IMR-90 (cell line): ENCODE data around the gene GRN. TPM values are rescaled to one million over a fixed set of nuclear protein-coding genes. Genes with fewer than 3 reads are reported as not detected.
A peak's percentile ranks its signal among the peaks of the same experiment; 100 is the strongest.

Experiments used
- ATAC-seq: fragments of 200-7000 bp; cut with Tn5 transposase; 2 replicates; pipeline ENCODE4 v1.9.1; 2020; ENCODE audit warnings: low read depth, mild to moderate bottlenecking, moderate library complexity
- BruUV-seq: library from RNA; stranded (reverse); fragments of 400-500 nt; replicated peaks from 2 replicates; lab custom pipeline; 2021; lab: Mats Ljungman, UMichigan
- CTCF ChIA-PET: fragments of 300-600 bp; formaldehyde crosslinking; extraction: SDS; loops from one replicate; lab custom pipeline; 2021; ENCODE audit warnings: antibody characterized with exemption; lab: Yijun Ruan, JAX
- POLR2A ChIA-PET: fragments of 300-600 bp; sonication (Branson Sonifier 250); formaldehyde crosslinking; loops from one replicate; lab custom pipeline; 2022; ENCODE audit warnings: antibody characterized with exemption; ENCODE audit not compliant: unreplicated experiment; lab: Charles Lee
- DNase-seq: peaks from one replicate; pipeline ENCODE4 v3.0.0; 2013
- H2AFZ ChIP-seq: replicated peaks from 2 replicates; pipeline ENCODE3; 2013; ENCODE audit warnings: low read length, mild to moderate bottlenecking; ENCODE audit not compliant: poor library complexity
- H2AK5ac ChIP-seq: 2 replicates; pipeline ENCODE4 v1.6.1; 2013; ENCODE audit warnings: low read depth, low read length, inconsistent platforms
- H2AK9ac ChIP-seq: replicated peaks from 2 replicates; pipeline ENCODE3; 2013; ENCODE audit warnings: mild to moderate bottlenecking, low read depth, low read length, moderate library complexity; ENCODE audit not compliant: poor library complexity
- H2BK120ac ChIP-seq: 2 replicates; pipeline ENCODE4 v1.6.1; 2013; ENCODE audit warnings: low read depth, low read length, inconsistent platforms
- H2BK15ac ChIP-seq: 3 replicates; pipeline ENCODE4 v1.6.1; 2013; ENCODE audit warnings: low read depth, low read length, inconsistent platforms
- H2BK20ac ChIP-seq: 2 replicates; pipeline ENCODE4 v1.6.1; 2013; ENCODE audit warnings: low read depth, mild to moderate bottlenecking, inconsistent platforms, low read length, moderate library complexity
- H2BK5ac ChIP-seq: 2 replicates; pipeline ENCODE4 v1.6.1; 2013; ENCODE audit warnings: mild to moderate bottlenecking, low read depth, low read length, inconsistent platforms; ENCODE audit not compliant: poor library complexity, severe bottlenecking
- H3K14ac ChIP-seq: replicated peaks from 2 replicates; pipeline ENCODE4 v1.6.1; 2013; ENCODE audit warnings: low read depth, low read length, inconsistent platforms
- H3K18ac ChIP-seq: 2 replicates; pipeline ENCODE4 v1.6.1; 2013; ENCODE audit warnings: low read depth, low read length, control low read depth
- H3K23ac ChIP-seq: 2 replicates; pipeline ENCODE4 v1.6.1; 2013; ENCODE audit warnings: low read depth, low read length, inconsistent platforms
- H3K27ac ChIP-seq: 2 replicates; pipeline ENCODE4 v1.5.1; 2013; ENCODE audit warnings: mild to moderate bottlenecking, control low read depth, low read length; ENCODE audit not compliant: insufficient read depth
- H3K27me3 ChIP-seq: 2 replicates; pipeline ENCODE4 v1.6.1; 2013; ENCODE audit warnings: low read length; ENCODE audit not compliant: control insufficient read depth, insufficient read depth
- H3K36me3 ChIP-seq: 2 replicates; pipeline ENCODE4 v1.6.1; 2013; ENCODE audit warnings: low read length, mixed read lengths; ENCODE audit not compliant: control insufficient read depth, insufficient read depth
- H3K4ac ChIP-seq: 2 replicates; pipeline ENCODE4 v1.6.1; 2013; ENCODE audit warnings: low read depth, low read length, inconsistent platforms
- H3K4me1 ChIP-seq: 2 replicates; pipeline ENCODE4 v1.6.1; 2013; ENCODE audit warnings: low read length, mixed read lengths; ENCODE audit not compliant: control insufficient read depth, insufficient read depth
- H3K4me2 ChIP-seq: 2 replicates; pipeline ENCODE4 v1.6.1; 2013; ENCODE audit warnings: low read depth, mild to moderate bottlenecking, control low read depth, low read length, moderate library complexity
- H3K4me3 ChIP-seq: 2 replicates; pipeline ENCODE4 v1.5.1; 2013; ENCODE audit warnings: low read depth, mild to moderate bottlenecking, control low read depth, low read length, moderate library complexity; ENCODE audit not compliant: insufficient read depth
- H3K56ac ChIP-seq: 2 replicates; pipeline ENCODE4 v1.6.1; 2013; ENCODE audit warnings: low read length, inconsistent platforms; ENCODE audit not compliant: insufficient read depth; ENCODE audit errors: extremely low read depth
- H3K79me1 ChIP-seq, 2 experiments: 2 replicates each; pipeline ENCODE4 v1.6.1; 2013; ENCODE audit warnings: low read length in 2 of 2, inconsistent platforms in 1 of 2, low read depth in 1 of 2
- H3K9ac ChIP-seq: 2 replicates; pipeline ENCODE4 v1.6.1; 2013; ENCODE audit warnings: low read depth, low read length, control low read depth
- H3K9me1 ChIP-seq: 2 replicates; pipeline ENCODE4 v1.6.1; 2013; ENCODE audit warnings: low read length, inconsistent platforms; ENCODE audit not compliant: insufficient read depth
- H3K9me3 ChIP-seq: 2 replicates; pipeline ENCODE4 v1.6.1; 2013; ENCODE audit warnings: low read length; ENCODE audit not compliant: control insufficient read depth, insufficient read depth
- H4K20me1 ChIP-seq: 2 replicates; pipeline ENCODE4 v1.6.1; 2013; ENCODE audit warnings: low read length, inconsistent platforms; ENCODE audit not compliant: insufficient read depth
- H4K5ac ChIP-seq: 2 replicates; pipeline ENCODE4 v1.6.1; 2013; ENCODE audit warnings: mild to moderate bottlenecking, low read depth, low read length, control low read depth
- H4K8ac ChIP-seq, 2 experiments: 2 replicates each; pipeline ENCODE4 v1.6.1; 2013; ENCODE audit warnings: low read depth in 2 of 2, low read length in 2 of 2, control low read depth in 1 of 2, inconsistent platforms in 1 of 2
- H4K91ac ChIP-seq: 2 replicates; pipeline ENCODE4 v1.6.1; 2013; ENCODE audit warnings: low read depth, low read length, inconsistent platforms; ENCODE audit not compliant: insufficient read depth
- BHLHE40 ChIP-seq: fragments of 150-350 bp; IDR thresholded peaks from 2 replicates; pipeline ENCODE4 v1.6.1; 2016; ENCODE audit warnings: mild to moderate bottlenecking, low read depth, low read length
- CEBPB ChIP-seq: IDR thresholded peaks from 2 replicates; pipeline ENCODE4 v1.6.1; 2012; ENCODE audit warnings: low read depth, low read length, improper control_type of control experiment
- MAZ ChIP-seq: IDR thresholded peaks from 2 replicates; pipeline ENCODE4 v1.6.1; 2012; ENCODE audit warnings: low read depth, mild to moderate bottlenecking, low read length, improper control_type of control experiment, moderate library complexity, borderline replicate concordance
- RCOR1 ChIP-seq: IDR thresholded peaks from 2 replicates; pipeline ENCODE4 v1.6.1; 2012; ENCODE audit warnings: mild to moderate bottlenecking, low read length, improper control_type of control experiment; ENCODE audit not compliant: insufficient replicate concordance
- SMC3 ChIP-seq: fragments of 150-350 bp; IDR thresholded peaks from 2 replicates; pipeline ENCODE4 v1.6.1; 2016; ENCODE audit warnings: low read depth, mild to moderate bottlenecking, antibody characterized with exemption, low read length, moderate library complexity
- WGBS, 2 experiments: methylation state at CpG; one replicate each; pipeline versions ENCODE4 v1.1.5 to v1.1.7; 2013; ENCODE audit warnings: missing lambda C conversion rate in 2 of 2; ENCODE audit not compliant: insufficient read length in 1 of 2; ENCODE audit errors: extremely low coverage in 2 of 2; 5-methylcytosine and 5-hydroxymethylcytosine counted together
- dilution Hi-C: fragments of 300-500 bp; cut with HindIII; formaldehyde crosslinking; loops from one replicate; pipeline ENCODE4 v1.14.3; 2018; ENCODE audit warnings: low sequenced_read_pairs; ENCODE audit not compliant: unreplicated experiment
- in situ Hi-C: fragments of 300-500 bp; cut with MboI; formaldehyde crosslinking; loops from 3 replicates; pipeline ENCODE4 v1.14.3; 2019; ENCODE audit warnings: low sequenced_read_pairs, inconsistent platforms, mixed read lengths
- intact Hi-C: fragments of 100-400 bp; cut with micrococcal nuclease; formaldehyde crosslinking; loops from 2 replicates; pipeline ENCODE4 v1.10.0; 2022
- polyA plus RNA-seq, 3 experiments: library from polyadenylated mRNA; depleted of rRNA; stranded (reverse); fragments of >200 nt; gene quantifications; 2 replicates each; pipeline ENCODE4 v1.2.3, GENCODE V29; 2012; ENCODE audit warnings: low replicate concordance in 1 of 3
- total RNA-seq: library from RNA; depleted of rRNA; stranded (reverse); fragments of >200 nt; gene quantifications from 2 replicates; pipeline ENCODE4 v1.2.3, GENCODE V29; 2012

GRN gene
- total and polyA plus RNA-seq, 2 of the 4 experiments (the other 2 are of a cell fraction) = 38.9 to 494 TPM

DNA sequence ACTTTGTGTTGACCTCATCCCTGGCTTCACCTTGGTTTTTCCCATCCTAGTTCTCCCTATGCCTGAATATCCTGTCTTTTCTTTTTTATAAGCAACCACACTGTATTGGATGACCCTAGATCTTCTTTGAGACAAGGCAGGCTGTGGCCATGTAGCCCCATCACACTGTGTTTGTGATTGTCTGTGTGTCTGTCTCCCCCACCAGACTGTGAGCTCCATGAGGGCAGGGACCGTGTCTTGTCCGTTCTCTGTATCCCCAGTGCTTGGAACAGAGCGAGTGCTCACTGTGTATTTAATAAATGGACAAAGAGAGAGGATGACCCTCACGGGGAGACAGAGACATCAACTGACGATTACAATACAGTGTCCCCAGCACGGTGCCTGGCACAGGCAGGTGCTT lies 27.6 kb upstream of the GRN start (continued):
- no peak for TF ChIP-seq RCOR1

DNA sequence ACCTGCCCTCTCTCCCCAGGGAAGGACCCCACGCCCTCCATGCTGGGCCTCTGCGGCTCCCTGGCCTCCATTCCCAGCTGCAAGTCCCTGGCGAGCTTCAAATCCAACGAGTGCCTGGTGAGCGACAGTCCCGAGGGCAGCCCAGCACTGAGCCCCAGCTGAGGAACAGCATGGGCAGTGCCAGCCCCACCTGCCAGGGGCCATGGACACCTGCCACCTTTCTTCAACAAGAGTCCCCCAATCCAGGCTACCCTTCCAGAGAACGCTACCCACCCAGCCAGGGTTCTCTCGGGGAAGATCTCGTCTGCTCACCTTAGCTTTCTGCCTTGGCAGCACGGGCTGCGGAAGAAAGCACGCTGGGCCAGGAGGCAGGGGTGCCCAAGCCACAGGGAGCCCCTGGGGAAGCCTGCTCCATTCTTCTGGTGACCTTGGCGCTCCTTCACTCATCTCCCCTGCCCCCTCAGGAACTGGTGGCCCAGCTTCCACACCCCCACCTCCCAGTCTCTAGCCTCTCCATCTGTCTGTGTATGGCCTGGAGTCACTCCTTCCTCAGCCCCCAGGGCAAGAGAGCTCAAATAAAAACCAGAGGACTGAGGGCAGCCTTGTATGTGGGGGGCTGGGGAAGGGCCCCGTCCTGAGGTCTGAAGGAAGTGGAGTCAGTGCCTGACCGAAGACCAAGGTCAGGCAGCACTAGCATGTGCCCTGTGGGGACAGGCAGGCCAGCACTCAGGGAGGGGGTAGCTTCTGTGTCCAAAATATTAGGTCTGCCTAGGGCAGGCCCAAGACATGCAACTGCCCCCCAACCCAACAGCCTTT lies 26.8 kb upstream of the GRN start:
- WGBS, 2 experiments = 84% methylated on average over 6 of the region's 15 CpGs; no CpG with 5 or more reads in 1 of the 2 experiments
- no peak; the same call in 1 of the 2 replicates for ATAC-seq

More for the DNA sequence above, 26.8 kb upstream of the GRN start:
- Histone ChIP-seq H3K4ac (no peak overlapping the region), H2AK9ac (peak overlapping the region; percentile 45), H4K91ac (no peak overlapping the region), H3K56ac (no peak overlapping the region), H2AK5ac (no peak overlapping the region), H3K23ac (no peak overlapping the region), H3K9me3 (peaks cover 5% of the 10 kb centered on the region), H2BK15ac (no peak overlapping the region), H4K20me1 (peaks cover 4% of the 10 kb centered on the region), H3K14ac (no peak overlapping the region), H3K27ac (no peak overlapping the region), H3K4me1 (peaks cover 4% of the 10 kb centered on the region; the same call in 1 of the 2 replicates), H2BK20ac (no peak overlapping the region), H2BK120ac (no peak overlapping the region), H3K4me2 (no peak overlapping the region), H2AFZ (no peak overlapping the region), H3K9ac (no peak overlapping the region), H3K79me1 (peaks cover 0 to 7% of the 10 kb centered on the region in 2 experiments; a peak in 3 of 4 replicates), H3K9me1 (peaks cover under 1% of the 10 kb centered on the region; the same call in 1 of the 2 replicates), H3K4me3 (no peak overlapping the region), H4K5ac (no peak overlapping the region), H3K27me3 (peaks cover 41% of the 10 kb centered on the region), H3K36me3 (peaks cover 24% of the 10 kb centered on the region), H2BK5ac (no peak overlapping the region), H4K8ac (no peak overlapping the region), H3K18ac (no peak overlapping the region)
- in situ Hi-C loops (no loop called here), dilution Hi-C loops (no loop called here), intact Hi-C loops (no loop called here)
- ChIA-PET CTCF (no interaction called here), POLR2A (no interaction called here)
- no TSS peak for BruUV-seq
- DNase-seq = no peak
- TF ChIP-seq SMC3 (no peak), MAZ (no peak), RCOR1 (no peak), BHLHE40 (no peak), CEBPB (no peak)
